Spleen (tissue), 7 donors: Measurements from ENCODE around the gene THBS2.

ENCODE experiments used
- POLR2A ChIP-seq, 3 donors: fragments of 450-650 bp; IDR thresholded peaks; one replicate each; pipeline ENCODE4 v1.5.1; 2017; ENCODE audit warnings: antibody characterized with exemption in 3 of 3, mild to moderate bottlenecking in 1 of 3
- TF ChIP-seq, protein P1 (sequence below), 11 experiments: fragments of 200-600 bp in 7 of 11; fragments of 450-650 bp in 4 of 11; sonication (generic) in 4 of 11; IDR thresholded peaks in 8 of 11; conservative IDR thresholded peaks in 3 of 11; 1 replicate in 7 of 11; 2 replicates in 4 of 11; pipeline versions ENCODE4 v1.4.0 to v1.8.0; 2016 to 2021; ENCODE audit warnings: antibody characterized with exemption in 11 of 11, inconsistent platforms in 4 of 11, mild to moderate bottlenecking in 1 of 11
- donor health status: DM: no; HTN: no; CAD: no; lungs with moderate emphysema.
- donor health status: DM: no; HTN: no; CAD: no.
- donor health status: DM: no; HTN: no; CAD: no.

DNA sequence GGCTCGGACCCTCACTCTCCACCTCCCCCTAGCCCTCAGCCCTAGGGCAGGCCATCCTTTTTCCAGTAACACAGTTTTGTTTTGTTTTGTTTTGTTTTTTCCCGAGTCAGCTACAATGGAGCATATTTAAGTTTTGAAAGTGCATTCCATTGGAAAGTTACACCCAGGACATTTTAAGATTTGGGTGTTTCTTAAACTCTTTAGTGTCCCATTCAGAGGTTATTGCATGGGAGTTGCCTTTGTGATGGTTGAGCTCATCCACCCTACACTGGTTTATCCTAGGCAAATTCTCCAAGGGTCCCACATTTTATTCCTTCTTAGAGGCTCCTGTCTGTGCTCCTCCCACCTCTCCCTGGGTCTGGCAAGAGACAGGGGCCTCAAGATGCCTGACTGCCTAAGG is 58.9 kb downstream of the THBS2 start:
- TF ChIP-seq, protein P1, sequence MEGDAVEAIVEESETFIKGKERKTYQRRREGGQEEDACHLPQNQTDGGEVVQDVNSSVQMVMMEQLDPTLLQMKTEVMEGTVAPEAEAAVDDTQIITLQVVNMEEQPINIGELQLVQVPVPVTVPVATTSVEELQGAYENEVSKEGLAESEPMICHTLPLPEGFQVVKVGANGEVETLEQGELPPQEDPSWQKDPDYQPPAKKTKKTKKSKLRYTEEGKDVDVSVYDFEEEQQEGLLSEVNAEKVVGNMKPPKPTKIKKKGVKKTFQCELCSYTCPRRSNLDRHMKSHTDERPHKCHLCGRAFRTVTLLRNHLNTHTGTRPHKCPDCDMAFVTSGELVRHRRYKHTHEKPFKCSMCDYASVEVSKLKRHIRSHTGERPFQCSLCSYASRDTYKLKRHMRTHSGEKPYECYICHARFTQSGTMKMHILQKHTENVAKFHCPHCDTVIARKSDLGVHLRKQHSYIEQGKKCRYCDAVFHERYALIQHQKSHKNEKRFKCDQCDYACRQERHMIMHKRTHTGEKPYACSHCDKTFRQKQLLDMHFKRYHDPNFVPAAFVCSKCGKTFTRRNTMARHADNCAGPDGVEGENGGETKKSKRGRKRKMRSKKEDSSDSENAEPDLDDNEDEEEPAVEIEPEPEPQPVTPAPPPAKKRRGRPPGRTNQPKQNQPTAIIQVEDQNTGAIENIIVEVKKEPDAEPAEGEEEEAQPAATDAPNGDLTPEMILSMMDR (IDR thresholded peaks at IDR 0.05 in 8 of 11, conservative IDR thresholded peaks at IDR 0.05 in 3 of 11): no peak
- TF ChIP-seq POLR2A (IDR thresholded peaks at IDR 0.05): no peak
